LNCAP (cell line): ENCODE data around the gene EBF4.
A peak's percentile ranks its signal among the peaks of the same experiment; 100 is the strongest.

Experiments used
- CTCF ChIP-seq: fragments of 450-650 bp; IDR thresholded peaks from 2 replicates; pipeline ENCODE4 v1.5.1; 2017; ENCODE audit warnings: mild to moderate bottlenecking

The EBF4 gene

GRCh38 chr20:2768632-2769015, 76.0 kb downstream of the EBF4 start:
- TF ChIP-seq CTCF: no peak

- TF ChIP-seq CTCF: no peak
These were observed 79.1 kb downstream of the EBF4 start for GRCh38 chr20:2771631-2772080.

GRCh38 chr20:2773812-2774211, 81.2 kb downstream of the EBF4 start:
- no peak for TF ChIP-seq CTCF

- no peak for TF ChIP-seq CTCF
These were observed 82.6 kb downstream of the EBF4 start for GRCh38 chr20:2775139-2775538.

- TF ChIP-seq CTCF: no peak
These were observed 86.2 kb downstream of the EBF4 start for GRCh38 chr20:2778602-2779321.

GRCh38 chr20:2780948-2781347, 88.4 kb downstream of the EBF4 start:
- 0 out of 2 replicates have a peak, but pooled peaks have one; percentile 11 for TF ChIP-seq CTCF

- TF ChIP-seq CTCF: no peak
These were observed 91.5 kb downstream of the EBF4 start for GRCh38 chr20:2783908-2784566.
